NCI-H345 (cell line): ENCODE results near the gene TMEM147.
"Not testable (repeated sequence)": the region's sequence is repeated elsewhere in the genome, so short reads cannot be mapped to it uniquely, and the experiment has no call there.

ENCODE experiments used
- DNase-seq: peaks from one replicate; lab custom pipeline; 2025; lab: John Stamatoyannopoulos, UW

Gene TMEM147

DNA sequence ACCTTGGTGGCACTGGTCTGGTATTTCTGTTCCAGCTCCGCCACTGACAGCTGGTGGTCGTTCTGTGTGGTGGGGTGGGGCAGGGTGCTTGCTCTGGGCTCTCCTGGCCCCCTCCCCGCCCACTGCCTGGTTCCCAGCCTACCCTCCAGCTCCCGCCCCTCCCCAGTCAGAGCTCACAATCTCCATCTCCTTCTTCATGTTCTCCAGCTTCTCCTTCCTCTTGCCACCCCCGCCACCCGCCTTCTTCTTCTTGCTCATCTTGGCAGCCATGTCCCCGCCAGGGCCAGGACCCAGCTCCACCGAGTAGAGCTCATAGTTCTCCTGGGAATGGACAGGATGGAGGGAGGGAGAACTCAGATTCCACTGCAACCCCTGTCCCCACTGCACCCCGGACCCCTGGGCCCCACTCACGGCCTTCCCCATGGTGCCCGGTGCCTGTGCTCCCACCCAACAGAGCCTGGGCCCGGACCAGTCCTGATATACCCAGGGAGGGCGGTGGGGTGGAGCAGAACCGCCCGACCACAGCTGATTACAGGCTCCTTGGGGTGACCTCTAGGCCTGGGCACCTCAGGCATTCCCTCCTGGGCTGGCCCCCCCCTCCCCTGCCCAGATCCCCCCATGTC, 17.9 kb downstream of the TMEM147 start, which contains the start of gene ATP4A:
Gene ATP4A, minus strand, starts transcription at position 452 of the 623 bp plus-strand sequence. Its CDS starts 29 bp downstream, at position 423.
- DNase-seq: no peak

DNA sequence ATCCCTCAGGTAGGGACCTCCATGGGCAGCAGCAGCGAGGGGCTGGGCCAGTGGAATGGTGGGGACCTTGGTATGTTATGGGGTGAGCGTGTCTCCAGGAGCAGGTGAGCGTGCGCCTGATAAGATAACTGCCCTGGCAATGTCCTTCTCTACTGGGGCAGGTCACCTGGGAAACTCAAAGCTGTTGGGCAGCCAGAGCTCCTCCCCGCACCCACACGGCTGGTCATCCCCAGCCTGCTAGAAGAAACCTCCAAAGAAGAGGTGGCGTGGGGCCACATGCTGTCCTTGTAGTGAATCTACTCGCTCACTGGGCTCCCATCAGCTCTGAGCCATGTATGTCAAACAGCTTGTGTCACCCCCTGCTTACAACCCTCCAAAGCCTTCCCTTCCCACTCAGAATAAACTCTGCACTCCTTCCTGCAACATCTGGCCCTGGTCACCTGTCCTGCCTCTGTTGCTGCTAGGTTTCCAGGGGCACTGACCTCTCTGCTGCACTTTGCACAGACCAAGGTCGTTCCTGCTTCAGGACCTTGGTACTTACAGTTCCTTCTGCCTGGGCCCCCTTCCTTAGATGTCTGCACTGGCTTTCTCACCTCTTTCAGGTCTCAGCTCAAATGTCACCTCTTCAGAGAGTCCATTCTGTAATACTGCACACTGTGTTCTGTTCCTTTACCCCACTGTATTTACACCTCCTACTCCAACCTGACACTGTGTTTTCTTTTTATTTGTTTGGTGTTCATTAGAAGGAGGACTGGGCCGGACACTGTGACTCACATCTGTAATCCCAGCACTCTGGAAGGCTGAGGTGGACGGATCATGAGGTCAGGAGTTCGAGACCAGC, 19.8 kb downstream of the TMEM147 start:
- DNase-seq: no peak

DNA sequence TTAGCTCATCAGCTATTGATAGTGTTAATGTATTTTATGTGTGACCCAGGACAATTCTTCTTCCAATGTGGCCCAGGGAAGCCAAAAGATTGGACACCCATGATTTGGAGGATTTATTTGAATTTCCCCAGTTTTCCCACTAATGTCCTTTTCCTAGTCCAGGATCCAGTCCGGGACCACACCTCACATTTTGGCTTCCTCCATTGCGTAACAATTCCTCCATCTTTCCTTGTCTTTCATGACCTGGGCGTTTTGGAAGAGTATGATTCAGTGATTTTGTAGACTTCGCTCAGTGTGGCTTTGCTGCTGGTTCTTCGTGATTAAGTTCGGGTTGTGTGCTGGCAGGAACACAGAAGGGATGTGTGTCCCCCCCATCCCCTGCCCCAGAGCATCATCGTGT, 21.3 kb downstream of the TMEM147 start:
- DNase-seq: no peak

DNA sequence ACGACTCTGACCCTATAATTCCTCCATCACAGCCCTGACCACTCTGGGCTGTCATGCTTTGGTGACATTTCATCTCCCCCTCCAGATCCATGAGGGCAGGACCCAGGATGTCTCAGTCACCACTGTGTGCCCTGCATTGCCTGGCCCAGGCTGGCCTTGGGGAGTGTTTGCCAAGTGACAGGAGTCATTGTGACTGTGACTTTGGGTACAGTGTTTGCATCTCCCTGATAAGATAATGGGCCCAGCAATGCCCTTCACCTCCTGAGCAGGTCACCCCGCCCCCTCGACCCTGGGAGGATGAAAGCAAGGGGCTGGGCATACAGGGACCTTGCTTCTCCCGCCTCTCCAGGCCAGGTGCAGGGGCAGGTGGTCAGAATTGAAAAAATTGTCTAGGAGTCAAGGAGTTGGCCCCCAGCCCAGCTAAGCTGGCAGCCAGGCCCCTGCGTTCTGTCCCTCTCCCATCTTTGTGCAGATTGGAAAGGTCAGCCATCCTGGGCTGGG, 23.9 kb downstream of the TMEM147 start:
- DNase-seq: no peak

DNA sequence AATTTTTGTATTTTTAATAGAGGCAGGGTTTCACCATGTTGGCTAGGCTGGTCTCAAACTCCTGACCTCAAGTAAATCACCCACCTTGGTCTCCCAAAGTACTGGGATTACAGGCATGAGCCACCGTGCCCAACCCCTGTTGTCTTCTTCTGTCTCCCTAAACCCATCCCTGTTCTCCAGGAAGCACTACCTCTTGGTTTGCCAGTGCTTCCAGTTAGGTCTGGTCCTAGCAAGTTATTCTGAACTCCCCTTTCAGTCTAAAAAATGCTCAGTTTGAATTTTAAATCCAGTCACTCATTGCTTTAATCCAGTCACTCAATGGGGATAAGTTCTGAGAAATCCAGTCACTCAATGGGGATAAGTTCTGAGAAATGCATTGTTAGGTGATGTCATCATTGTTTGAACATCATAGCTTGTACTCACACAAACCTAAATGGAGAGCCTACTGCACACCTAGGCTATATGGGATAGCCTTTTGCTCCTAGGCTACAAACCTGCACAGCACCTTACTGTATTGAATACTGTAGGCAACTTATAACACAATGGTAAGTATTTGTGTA, 26.1 kb downstream of the TMEM147 start:
- DNase-seq: no peak

DNA sequence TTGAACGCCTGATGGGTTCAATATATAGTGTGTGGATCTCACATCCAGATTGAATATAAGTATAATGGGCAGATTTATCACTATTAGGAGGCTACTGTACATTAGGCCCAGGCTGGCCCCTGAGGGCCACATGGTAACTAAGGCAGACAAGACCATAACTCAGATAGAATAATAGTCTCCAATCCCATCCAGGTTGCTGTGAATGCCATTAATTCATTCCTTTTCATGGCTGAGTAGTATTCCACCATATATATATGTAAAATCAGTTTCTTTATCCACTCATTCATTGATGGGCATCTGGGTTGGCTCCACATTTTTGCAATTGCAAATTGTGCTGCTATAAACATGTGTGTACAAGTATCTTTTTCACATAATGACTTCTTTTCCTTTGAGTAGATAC, 32.5 kb downstream of the TMEM147 start:
- DNase-seq: no peak

DNA sequence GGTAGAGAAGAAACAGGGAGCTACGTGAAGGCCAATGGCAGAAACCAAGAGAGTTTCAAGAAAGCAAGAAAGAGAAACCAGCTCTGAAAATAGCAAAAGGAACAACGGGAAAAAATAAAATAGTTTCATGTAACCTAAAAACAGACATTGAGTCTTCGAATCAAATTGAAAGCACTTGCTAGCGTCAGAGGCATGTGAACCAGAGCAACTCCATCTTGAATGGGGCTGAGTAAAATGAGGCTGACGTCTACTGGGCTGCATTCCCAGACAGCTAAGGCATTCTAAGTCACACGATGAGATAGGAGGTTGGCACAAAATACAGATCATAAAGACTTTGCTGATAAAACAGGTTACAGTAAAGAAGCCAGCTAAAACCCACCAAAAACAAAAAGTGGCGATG, 33.3 kb downstream of the TMEM147 start:
- DNase-seq: no peak

DNA sequence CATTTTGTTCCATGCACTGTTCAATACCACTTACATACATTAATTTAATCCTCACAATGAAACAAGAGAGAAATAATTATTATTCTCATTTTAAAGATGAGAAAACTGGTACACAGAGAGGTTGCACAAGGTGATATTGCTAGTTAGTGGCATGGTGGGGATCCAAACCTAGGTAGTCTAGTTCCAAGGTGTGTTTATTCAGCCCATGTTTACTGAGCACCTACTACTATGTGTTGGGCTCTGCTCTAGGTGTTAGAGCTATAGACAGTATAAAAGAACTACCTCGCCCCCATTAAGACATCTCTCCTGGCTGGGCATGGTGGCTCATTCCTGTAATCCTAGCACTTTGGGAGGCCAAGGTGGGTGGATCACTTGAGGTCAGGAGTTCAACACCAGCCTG, 37.3 kb downstream of the TMEM147 start:
- no peak for DNase-seq

DNA sequence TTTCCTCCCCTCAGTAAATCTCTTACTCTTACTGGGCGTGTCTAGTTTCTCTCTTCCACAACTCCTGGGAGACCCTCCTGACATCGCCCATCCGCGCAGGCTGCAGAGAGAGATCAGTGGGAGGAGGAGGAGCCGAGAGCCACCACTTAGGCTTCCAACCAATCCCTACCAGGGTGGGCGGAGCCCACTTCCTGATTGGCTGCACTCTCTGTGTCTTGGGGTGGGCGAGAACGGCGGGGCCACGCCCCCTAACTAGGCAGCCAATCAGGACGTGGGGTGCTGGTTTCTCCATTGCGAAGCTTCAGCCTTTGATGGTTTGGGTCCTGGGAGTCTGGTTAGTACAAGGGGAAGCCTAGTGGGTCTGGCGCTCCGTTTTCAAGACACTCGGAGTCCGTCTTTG, 40.4 kb downstream of the TMEM147 start, which contains the start of gene PMIS2:
Gene PMIS2, plus strand, starts transcription at position 326 of the 400 bp plus-strand sequence. CDS start 87 bp downstream, outside the sequence.
- DNase-seq: no peak

DNA sequence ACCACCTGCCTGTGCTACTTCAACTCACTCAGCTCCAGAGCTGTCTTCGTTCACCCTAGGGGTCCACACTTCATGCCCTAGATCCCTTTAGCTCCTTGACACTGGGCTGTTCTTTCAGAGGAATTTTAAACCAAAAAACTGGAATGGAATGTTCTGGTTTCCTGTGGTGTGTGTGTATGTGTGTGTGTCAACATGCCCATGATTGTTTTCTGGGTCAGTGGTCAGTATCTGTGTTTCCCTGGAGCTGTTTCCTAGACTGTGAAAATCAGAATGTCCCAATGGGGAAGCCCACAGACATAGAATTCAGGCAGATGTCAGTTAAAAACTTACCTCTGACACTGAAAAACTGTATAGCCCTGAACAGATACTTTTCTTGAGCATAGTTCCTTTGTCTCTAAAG, 41.9 kb downstream of the TMEM147 start:
- no peak for DNase-seq

DNA sequence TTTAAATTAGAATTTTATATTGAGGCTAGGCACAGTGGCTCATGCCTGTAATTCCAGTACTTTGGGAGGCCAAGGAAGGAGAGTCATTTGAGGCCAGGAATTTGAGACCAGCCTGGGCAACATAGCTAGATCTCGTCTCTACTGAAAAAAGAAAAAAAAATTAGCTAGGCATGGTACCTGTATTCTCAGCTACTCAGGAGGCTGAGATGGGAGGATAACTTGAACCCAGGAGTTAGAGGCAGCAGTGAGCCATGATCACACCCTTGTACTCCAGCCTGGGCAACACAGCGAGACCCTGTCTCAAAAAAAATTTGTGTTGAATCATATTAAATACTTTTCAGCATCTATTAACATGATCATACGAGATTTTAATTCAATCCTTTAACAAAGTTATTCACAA, 45.4 kb downstream of the TMEM147 start:
- DNase-seq: no peak

DNA sequence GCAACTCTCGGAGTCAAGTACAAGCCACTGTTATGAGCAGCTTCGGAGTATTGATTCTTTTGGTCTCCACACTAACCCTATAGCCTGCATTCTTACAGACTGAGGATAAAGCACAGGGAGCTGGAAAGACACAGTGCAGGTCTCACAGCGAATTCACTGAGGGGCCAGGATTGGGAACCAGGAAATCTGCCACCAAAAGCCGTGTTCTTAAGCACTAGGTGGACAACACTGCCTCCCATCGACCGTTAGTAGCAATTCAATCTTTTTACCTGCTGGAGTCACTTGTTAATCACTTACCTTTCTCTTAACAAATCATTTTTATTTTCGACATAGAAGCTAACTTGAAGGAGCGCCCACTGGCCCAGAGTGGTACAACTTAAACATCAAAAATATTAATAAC, 46.8 kb downstream of the TMEM147 start:
- DNase-seq: peak; percentile 48

DNA sequence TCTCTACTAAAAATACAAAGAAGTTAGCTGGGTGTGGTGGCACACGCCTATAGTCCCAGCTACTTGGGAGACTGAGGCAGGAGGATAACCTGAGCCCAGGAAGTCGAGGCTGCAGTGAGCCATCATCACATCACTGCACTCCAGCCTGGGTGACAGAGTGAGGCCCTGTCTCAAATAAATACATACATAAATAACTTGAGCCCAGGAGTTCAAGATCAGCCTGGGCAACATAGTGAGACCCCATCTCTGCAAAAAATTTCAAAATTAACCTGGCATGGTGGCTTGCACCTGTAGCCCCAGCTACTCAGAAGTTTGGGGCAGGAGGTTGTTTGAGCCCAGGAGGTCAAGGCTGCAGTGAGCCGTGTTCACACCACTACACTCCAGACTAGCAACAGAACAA, 49.6 kb downstream of the TMEM147 start:
- not testable (repeated sequence) for DNase-seq

DNA sequence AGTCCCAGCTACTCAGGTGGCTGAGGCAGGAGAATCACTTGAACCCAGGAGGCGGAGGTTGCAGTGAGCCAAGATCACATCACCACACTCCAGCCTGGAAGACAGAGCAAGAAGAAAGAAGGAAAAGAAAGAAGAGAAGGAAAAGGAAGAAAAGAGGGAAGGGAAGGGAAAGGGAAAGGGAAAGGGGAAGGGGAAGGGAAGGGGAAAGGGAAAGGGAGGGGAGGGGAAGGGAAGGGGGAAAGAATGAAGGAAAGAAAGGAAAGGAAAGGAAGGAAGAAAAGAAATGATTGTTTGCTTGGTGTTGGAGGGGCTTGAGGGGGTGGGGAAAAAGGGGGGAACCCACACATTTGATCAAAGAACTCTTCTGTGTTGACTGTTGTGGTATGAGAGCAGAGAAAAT, 50.5 kb downstream of the TMEM147 start:
- DNase-seq: no peak

DNA sequence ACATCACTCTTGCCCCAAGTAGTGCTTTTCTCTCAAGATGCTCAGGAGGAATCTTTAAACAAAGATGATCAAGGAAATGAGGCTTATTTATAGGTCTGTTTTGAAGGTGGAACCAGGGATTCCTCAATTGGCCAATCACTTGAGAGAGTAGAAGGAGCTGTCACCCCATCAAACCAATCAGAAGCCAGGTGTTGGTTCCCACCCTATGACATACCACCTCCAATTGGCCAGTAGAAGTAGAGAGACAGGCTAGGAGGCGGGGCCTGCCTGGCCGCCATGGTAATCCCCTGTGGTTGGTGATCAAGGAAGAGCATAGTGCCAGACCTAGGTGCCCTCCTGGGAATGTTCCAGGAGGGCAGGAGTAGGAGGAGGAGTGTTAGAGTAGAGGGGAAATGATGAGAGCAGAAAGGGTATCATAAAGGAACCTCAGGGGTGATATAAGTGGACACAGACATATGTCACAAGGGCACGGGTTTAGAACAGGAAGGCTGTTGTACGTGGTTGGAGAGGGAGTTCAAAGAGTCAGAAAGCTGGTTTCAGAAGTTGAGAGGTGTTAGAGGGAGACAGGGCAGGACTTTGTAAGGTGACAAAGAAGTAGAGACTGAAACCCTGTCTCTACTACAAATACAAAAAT, 51.1 kb downstream of the TMEM147 start:
- no peak for DNase-seq
